Panc1 (cell line): Measurements from ENCODE around the gene CHSY1. TPM values are rescaled to one million over a fixed set of nuclear protein-coding genes. Genes with fewer than 3 reads are reported as not detected.

Experiments used
- ATAC-seq: fragments of 200-7000 bp; cut with Tn5 transposase; 2 replicates; pipeline ENCODE4 v1.9.1; 2020; ENCODE audit warnings: mild to moderate bottlenecking, moderate library complexity
- BruUV-seq: library from RNA; stranded (reverse); fragments of 400-500 nt; replicated peaks from 2 replicates; lab custom pipeline; 2021; lab: Mats Ljungman, UMichigan
- CTCF ChIA-PET: fragments of 300-600 bp; sonication (Branson Sonifier 250); formaldehyde crosslinking; loops from one replicate; lab custom pipeline; 2022; ENCODE audit warnings: antibody characterized with exemption; lab: Charles Lee
- POLR2A ChIA-PET: fragments of 300-600 bp; sonication (Branson Sonifier 250); formaldehyde crosslinking; loops from one replicate; lab custom pipeline; 2022; ENCODE audit warnings: antibody characterized with exemption; lab: Charles Lee
- DNase-seq: peaks from one replicate; pipeline ENCODE4 v3.0.0-alpha.2; 2010; ENCODE audit warnings: low read depth, low spot score
- H3K27ac ChIP-seq: 2 replicates; pipeline ENCODE4 v1.5.1; 2011; ENCODE audit warnings: mild to moderate bottlenecking, low read length, inconsistent platforms
- H3K27me3 ChIP-seq: fragments of 200-500 bp; sonication (Bioruptor generic); 2 replicates; pipeline ENCODE4 v1.6.0; 2014; ENCODE audit warnings: low read length, inconsistent platforms; ENCODE audit not compliant: control insufficient read depth, insufficient read depth
- H3K36me3 ChIP-seq: fragments of 200-500 bp; sonication (Bioruptor generic); 2 replicates; pipeline ENCODE4 v1.5.1; 2014; ENCODE audit warnings: inconsistent platforms, mild to moderate bottlenecking, low read length, moderate library complexity; ENCODE audit not compliant: control insufficient read depth, insufficient read depth
- H3K4me1 ChIP-seq: 2 replicates; pipeline ENCODE4 v1.5.1; 2011; ENCODE audit warnings: inconsistent platforms, mild to moderate bottlenecking, low read length, moderate library complexity; ENCODE audit not compliant: control insufficient read depth, insufficient read depth
- H3K4me3 ChIP-seq, 2 experiments: 2 replicates each; pipeline ENCODE4 v1.5.1; 2011 to 2012; ENCODE audit warnings: low read depth in 2 of 2, low read length in 2 of 2, mild to moderate bottlenecking in 2 of 2, inconsistent platforms in 1 of 2, moderate library complexity in 1 of 2
- H3K9me3 ChIP-seq: fragments of 200-500 bp; sonication (Bioruptor generic); 2 replicates; pipeline ENCODE4 v1.5.1; 2014; ENCODE audit warnings: low read depth, mild to moderate bottlenecking, inconsistent platforms, low read length, moderate library complexity; ENCODE audit not compliant: control insufficient read depth, insufficient read depth
- POLR2AphosphoS5 ChIP-seq: IDR thresholded peaks from 2 replicates; pipeline ENCODE4 v1.6.1; 2012; ENCODE audit warnings: mild to moderate bottlenecking, low read depth, low read length, moderate library complexity
- SIN3A ChIP-seq: IDR thresholded peaks from 2 replicates; pipeline ENCODE4 v1.6.1; 2012; ENCODE audit warnings: low read depth, mild to moderate bottlenecking, low read length, moderate library complexity, borderline replicate concordance; ENCODE audit not compliant: insufficient read depth
- TCF7L2 ChIP-seq: IDR thresholded peaks from 2 replicates; pipeline ENCODE4 v1.6.1; 2011; ENCODE audit warnings: mild to moderate bottlenecking, low read depth, low read length, inconsistent platforms
- in situ Hi-C: cut with HindIII; loops from 2 replicates; pipeline ENCODE4 v1.10.0; 2016; ENCODE audit warnings: low sequenced_read_pairs, low pct_unique_long_range_greater_than_20kb
- intact Hi-C: fragments of 100-400 bp; cut with micrococcal nuclease; formaldehyde crosslinking; loops from one replicate; pipeline ENCODE4 v1.10.0; 2022; ENCODE audit not compliant: unreplicated experiment
- total RNA-seq: library from RNA; stranded (reverse); gene quantifications from one replicate; pipeline ENCODE4 v1.2.1, GENCODE V29; 2021; ENCODE audit not compliant: unreplicated experiment
- TF ChIP-seq, protein P1 (sequence below), 2 experiments: IDR thresholded peaks; 2 replicates each; pipeline ENCODE4 v1.6.1; 2011 to 2012; ENCODE audit warnings: low read depth in 2 of 2, control low read depth in 1 of 2, low read length in 1 of 2, mild to moderate bottlenecking in 1 of 2, moderate library complexity in 1 of 2; ENCODE audit not compliant: insufficient read depth in 1 of 2
- TF ChIP-seq, protein P2 (sequence below): fragments of 450-650 bp; IDR thresholded peaks from 2 replicates; pipeline ENCODE4 v1.5.1; 2017; ENCODE audit warnings: mild to moderate bottlenecking

The CHSY1 gene
- total RNA-seq, 1 experiment from 2014 or later, result 50.8 TPM

DNA sequence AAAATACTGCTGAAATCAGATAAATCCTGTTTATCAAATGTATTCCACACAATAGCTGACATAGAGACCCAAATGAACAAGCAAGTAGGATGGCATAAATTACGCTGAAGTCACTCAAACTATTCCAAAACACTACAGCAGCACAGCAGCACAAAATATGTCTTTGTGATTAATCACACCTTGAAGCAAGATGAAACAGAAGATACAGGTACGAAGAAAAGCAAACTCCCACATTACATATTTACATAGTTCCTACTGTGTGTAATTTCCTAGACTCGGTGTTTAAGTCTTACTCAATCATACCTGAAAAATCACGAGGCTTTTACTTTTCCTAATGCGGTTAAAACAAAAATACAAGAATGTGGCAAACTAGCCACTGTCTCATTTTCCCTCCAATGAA is 38.3 kb downstream of the CHSY1 start:
- intact Hi-C loops, result no loop called here
- in situ Hi-C loops, result no loop called here

DNA sequence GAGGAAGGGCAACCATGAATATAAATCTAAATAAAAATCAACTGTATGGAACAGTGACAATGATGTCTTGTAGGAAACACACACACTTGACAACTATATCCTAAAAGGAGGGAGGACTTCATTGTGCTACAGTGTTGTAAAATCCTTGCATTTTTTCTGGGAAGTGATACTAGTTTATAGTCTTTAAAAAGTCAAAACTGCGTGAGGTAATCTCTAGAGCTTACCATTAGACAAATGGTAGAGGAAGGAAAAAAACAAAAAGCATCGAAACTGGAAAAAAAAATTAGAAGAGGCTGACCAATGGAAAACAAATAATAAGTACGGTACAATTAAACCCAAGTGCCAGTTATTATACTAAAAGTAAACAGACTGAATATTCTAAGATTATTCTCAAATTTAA is 38.7 kb downstream of the CHSY1 start:
- ATAC-seq (no peak), DNase-seq (no peak)
- Histone ChIP-seq H3K4me3 (no peak overlapping the region), H3K9me3 (no peaks in the 10 kb centered on the region), H3K27me3 (no peaks in the 10 kb centered on the region), H3K36me3 (no peaks in the 10 kb centered on the region), H3K4me1 (peaks cover 48% of the 10 kb centered on the region), H3K27ac (no peak overlapping the region)
- POLR2A ChIA-PET, result no interaction called here
- no TSS peak for BruUV-seq
- TF ChIP-seq, protein P1, sequence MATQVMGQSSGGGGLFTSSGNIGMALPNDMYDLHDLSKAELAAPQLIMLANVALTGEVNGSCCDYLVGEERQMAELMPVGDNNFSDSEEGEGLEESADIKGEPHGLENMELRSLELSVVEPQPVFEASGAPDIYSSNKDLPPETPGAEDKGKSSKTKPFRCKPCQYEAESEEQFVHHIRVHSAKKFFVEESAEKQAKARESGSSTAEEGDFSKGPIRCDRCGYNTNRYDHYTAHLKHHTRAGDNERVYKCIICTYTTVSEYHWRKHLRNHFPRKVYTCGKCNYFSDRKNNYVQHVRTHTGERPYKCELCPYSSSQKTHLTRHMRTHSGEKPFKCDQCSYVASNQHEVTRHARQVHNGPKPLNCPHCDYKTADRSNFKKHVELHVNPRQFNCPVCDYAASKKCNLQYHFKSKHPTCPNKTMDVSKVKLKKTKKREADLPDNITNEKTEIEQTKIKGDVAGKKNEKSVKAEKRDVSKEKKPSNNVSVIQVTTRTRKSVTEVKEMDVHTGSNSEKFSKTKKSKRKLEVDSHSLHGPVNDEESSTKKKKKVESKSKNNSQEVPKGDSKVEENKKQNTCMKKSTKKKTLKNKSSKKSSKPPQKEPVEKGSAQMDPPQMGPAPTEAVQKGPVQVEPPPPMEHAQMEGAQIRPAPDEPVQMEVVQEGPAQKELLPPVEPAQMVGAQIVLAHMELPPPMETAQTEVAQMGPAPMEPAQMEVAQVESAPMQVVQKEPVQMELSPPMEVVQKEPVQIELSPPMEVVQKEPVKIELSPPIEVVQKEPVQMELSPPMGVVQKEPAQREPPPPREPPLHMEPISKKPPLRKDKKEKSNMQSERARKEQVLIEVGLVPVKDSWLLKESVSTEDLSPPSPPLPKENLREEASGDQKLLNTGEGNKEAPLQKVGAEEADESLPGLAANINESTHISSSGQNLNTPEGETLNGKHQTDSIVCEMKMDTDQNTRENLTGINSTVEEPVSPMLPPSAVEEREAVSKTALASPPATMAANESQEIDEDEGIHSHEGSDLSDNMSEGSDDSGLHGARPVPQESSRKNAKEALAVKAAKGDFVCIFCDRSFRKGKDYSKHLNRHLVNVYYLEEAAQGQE (IDR thresholded peaks at IDR 0.05; ENCODE audit: insufficient read depth in 1 of 2, low read depth in 2 of 2, low read length in 1 of 2), result no peak
- TF ChIP-seq, protein P2, sequence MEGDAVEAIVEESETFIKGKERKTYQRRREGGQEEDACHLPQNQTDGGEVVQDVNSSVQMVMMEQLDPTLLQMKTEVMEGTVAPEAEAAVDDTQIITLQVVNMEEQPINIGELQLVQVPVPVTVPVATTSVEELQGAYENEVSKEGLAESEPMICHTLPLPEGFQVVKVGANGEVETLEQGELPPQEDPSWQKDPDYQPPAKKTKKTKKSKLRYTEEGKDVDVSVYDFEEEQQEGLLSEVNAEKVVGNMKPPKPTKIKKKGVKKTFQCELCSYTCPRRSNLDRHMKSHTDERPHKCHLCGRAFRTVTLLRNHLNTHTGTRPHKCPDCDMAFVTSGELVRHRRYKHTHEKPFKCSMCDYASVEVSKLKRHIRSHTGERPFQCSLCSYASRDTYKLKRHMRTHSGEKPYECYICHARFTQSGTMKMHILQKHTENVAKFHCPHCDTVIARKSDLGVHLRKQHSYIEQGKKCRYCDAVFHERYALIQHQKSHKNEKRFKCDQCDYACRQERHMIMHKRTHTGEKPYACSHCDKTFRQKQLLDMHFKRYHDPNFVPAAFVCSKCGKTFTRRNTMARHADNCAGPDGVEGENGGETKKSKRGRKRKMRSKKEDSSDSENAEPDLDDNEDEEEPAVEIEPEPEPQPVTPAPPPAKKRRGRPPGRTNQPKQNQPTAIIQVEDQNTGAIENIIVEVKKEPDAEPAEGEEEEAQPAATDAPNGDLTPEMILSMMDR, result no peak
- CTCF ChIA-PET, result no interaction called here
- intact Hi-C loops, result no loop called here
- in situ Hi-C loops, result no loop called here

More for the DNA sequence above, 38.3 kb downstream of the CHSY1 start:
- DNase-seq, result no peak
- H3K4me3 ChIP-seq, result no peak overlapping the region
- CTCF ChIA-PET, result no interaction called here
- BruUV-seq, result no TSS peak
- H3K27me3 ChIP-seq, result no peaks in the 10 kb centered on the region
- no peak for ATAC-seq
- H3K27ac ChIP-seq, result no peak overlapping the region
- H3K9me3 ChIP-seq, result no peaks in the 10 kb centered on the region
- H3K36me3 ChIP-seq, result no peaks in the 10 kb centered on the region
- TF ChIP-seq, protein P2, result no peak
- TF ChIP-seq TCF7L2 (no peak), POLR2AphosphoS5 (no peak), SIN3A (no peak)
- TF ChIP-seq, protein P1 (IDR thresholded peaks at IDR 0.05; ENCODE audit: insufficient read depth in 1 of 2, low read depth in 2 of 2, low read length in 1 of 2), result no peak
- peaks cover 52% of the 10 kb centered on the region for H3K4me1 ChIP-seq
- POLR2A ChIA-PET, result interaction anchor here (0.5 kb wide), 1 partner anchor 32 kb away, joined by 5 read pairs; no protein-coding TSS in a partner anchor
